HG03097 (cell line): Measurements from ENCODE around the gene ARID3A.

ENCODE experiments used
- ATAC-seq: cut with Tn5 transposase; IDR thresholded peaks from one replicate; pipeline ENCODE4 v1.9.1; 2021; ENCODE audit not compliant: unreplicated experiment, low FRiP score

ARID3A gene

GRCh38 chr19:998064-998463, 72.2 kb downstream of the ARID3A start:
- no peak for ATAC-seq

DNA sequence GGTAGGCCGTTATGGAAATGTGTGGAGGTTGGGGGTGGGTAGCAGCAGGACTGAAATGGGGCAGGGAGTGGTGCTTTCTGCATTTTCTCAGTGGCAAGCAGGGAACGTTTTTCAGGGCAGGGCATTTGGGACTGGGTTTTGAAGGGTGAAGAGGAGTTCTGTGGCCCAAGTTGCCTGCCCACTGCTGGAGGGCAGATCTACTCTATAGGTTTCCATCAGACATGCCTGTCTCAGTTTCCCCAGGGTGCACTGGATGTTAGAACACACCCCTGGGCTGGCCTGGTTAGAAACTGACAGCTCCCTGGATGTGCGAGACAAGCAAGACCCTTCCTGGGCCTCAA, 73.5 kb downstream of the ARID3A start:
- ATAC-seq: no peak

DNA sequence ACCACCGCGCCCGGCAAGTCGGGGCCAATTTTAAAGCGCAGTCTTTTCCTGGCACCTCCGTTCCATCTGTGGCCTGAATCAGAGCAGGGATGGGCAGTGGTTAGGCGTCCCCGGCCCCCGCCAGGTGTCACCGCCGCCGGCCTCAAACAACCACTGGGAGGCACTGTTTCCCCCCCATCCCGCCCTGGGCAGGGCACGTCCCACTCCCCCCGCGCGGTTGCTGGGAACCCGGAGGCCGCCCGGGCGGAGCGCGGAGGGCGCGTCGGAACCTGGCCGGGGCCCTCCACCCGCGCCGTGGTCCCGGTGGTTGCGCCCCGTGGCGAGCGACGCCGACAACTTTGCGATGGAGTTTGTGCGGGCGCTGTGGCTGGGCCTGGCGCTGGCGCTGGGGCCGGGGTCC, 74.3 kb downstream of the ARID3A start, which contains the start of gene GRIN3B:
TSS of gene GRIN3B (plus strand) at position 325 of the 400 bp plus-strand sequence. CDS start at position 344, 19 bp downstream.
- no peak for ATAC-seq

DNA sequence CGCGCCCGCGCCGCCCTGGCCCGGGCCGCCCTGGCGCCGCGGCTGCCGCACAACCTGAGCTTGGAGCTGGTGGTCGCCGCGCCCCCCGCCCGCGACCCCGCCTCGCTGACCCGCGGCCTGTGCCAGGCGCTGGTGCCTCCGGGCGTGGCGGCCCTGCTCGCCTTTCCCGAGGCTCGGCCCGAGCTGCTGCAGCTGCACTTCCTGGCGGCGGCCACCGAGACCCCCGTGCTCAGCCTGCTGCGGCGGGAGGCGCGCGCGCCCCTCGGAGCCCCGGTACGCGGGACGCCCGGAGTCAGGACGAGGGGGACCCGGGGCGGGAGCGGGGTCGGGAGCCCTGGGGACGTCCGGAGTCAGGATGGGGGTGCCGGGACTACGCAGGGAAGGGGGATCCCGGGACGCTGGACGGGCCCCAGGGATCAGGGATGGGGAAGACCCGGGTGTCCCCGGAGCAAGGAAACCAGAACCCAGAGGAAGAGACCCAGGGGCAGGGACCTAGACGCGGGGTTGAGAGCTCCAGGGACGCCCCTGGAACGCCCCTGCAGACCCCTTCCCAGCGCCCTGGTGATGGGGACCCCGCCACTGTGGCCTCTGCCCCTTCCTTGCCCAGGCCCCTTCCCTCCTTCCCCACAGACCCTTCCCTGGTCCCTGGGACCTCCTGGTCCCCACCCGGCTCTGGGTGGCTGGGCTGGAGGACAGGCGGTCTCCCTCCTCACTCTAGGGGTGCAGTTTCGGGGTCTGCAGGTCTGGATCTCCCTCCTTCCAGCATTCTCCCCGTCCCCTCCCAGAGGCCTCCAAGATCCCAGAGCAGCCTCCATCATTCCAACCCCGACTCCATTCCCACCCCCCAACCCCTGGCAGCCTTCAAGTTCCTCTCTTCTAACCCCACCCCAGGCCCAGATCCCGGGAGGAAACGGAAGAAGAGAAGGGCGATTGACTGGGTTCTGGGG, 75.0 kb downstream of the ARID3A start:
- ATAC-seq: no peak

GRCh38 chr19:1001538-1002166, 75.8 kb downstream of the ARID3A start:
- no peak for ATAC-seq

- ATAC-seq: no peak
These were observed 76.8 kb downstream of the ARID3A start for GRCh38 chr19:1002600-1002999.

DNA sequence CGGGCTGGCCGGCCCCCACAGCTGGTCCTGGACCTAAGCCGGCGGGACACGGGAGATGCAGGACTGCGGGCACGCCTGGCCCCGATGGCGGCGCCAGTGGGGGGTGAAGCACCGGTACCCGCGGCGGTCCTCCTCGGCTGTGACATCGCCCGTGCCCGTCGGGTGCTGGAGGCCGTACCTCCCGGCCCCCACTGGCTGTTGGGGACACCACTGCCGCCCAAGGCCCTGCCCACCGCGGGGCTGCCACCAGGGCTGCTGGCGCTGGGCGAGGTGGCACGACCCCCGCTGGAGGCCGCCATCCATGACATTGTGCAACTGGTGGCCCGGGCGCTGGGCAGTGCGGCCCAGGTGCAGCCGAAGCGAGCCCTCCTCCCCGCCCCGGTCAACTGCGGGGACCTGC, 77.4 kb downstream of the ARID3A start:
- ATAC-seq: no peak

DNA sequence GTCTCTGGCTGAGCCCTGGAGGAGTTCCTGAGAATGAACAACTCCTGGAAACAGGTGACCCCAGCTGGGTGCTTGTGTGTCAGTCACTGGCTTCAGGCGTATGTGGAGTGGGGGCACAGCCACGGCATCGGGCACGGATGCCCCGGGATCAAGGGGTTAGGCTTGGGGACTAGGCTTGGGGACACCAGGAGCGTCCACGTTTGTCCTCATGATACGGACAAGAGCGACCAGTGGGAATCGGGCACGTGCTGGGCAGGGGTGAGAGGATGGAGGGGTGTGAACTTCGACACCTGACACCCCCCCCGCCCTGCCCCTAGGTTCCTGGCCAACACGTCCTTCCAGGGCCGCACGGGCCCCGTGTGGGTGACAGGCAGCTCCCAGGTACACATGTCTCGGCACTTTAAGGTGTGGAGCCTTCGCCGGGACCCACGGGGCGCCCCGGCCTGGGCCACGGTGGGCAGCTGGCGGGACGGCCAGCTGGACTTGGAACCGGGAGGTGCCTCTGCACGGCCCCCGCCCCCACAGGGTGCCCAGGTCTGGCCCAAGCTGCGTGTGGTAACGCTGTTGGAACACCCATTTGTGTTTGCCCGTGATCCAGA, 78.5 kb downstream of the ARID3A start:
- no peak for ATAC-seq

GRCh38 chr19:1004803-1005664, 79.2 kb downstream of the ARID3A start:
- ATAC-seq: no peak

GRCh38 chr19:1006711-1007398, 81.0 kb downstream of the ARID3A start:
- no peak for ATAC-seq

GRCh38 chr19:1007399-1008251, 81.8 kb downstream of the ARID3A start:
- ATAC-seq: no peak

- no peak for ATAC-seq
These were observed 82.6 kb downstream of the ARID3A start for GRCh38 chr19:1008268-1009040.

DNA sequence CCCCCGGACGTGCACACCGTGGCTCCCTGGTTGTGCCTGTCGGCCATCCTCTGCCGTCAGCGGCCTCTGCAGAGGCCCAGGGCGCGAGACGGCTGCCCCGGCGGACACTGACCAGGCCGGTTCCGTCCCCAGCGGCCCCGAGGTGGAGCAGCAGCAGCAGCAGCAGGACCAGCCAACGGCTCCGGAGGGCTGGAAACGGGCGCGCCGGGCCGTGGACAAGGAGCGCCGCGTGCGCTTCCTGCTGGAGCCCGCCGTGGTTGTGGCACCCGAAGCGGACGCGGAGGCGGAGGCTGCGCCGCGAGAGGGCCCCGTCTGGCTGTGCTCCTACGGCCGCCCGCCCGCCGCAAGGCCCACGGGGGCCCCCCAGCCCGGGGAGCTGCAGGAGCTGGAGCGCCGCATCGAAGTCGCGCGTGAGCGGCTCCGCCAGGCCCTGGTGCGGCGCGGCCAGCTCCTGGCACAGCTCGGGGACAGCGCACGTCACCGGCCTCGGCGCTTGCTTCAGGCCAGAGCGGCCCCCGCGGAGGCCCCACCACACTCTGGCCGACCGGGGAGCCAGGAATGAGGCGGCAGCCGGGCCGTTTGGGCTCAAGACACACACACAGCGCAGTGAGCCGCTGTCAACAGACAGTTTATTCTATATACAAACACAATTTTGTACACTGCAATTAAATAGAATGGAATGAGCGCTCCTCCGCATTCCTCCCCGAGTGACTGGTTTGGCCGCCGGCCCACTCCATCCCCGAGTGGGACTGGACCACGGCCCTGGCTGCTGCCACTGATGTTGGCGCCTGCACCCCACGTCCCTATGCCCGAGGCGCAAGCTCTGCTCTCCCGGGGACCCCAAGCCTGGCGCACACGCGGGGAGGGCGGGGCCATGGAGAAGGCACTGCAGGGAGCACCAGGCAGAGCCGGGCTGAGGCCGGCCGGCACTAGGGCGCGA, 83.5 kb downstream of the ARID3A start:
- no peak for ATAC-seq

GRCh38 chr19:1009981-1010538, 84.2 kb downstream of the ARID3A start:
- ATAC-seq: no peak

- no peak for ATAC-seq
These were observed 85.0 kb downstream of the ARID3A start for GRCh38 chr19:1010586-1011510.

GRCh38 chr19:1011831-1012333, 86.0 kb downstream of the ARID3A start:
- no peak for ATAC-seq
